Parathyroid adenoma (tissue), 2 donors: Measurements from ENCODE around the gene RIN3.

Source experiments
- H2AFZ ChIP-seq: fragments of 300-600 bp; sonication (generic); one replicate; pipeline ENCODE4 v1.7.0; 2017; ENCODE audit warnings: antibody characterized with exemption, mild to moderate bottlenecking
- H3K27ac ChIP-seq: fragments of 300-600 bp; sonication (generic); one replicate; pipeline ENCODE4 v1.7.0; 2017
- H3K27me3 ChIP-seq: fragments of 300-600 bp; sonication (generic); one replicate; pipeline ENCODE4 v1.7.0; 2017; ENCODE audit warnings: low read length; ENCODE audit not compliant: control insufficient read depth, insufficient read depth
- H3K36me3 ChIP-seq: fragments of 300-600 bp; sonication (generic); one replicate; pipeline ENCODE4 v1.7.0; 2017; ENCODE audit warnings: low read length; ENCODE audit not compliant: control insufficient read depth, insufficient read depth
- H3K4me1 ChIP-seq: fragments of 300-600 bp; sonication (generic); one replicate; pipeline ENCODE4 v1.7.0; 2017; ENCODE audit warnings: control low read depth
- H3K4me2 ChIP-seq: fragments of 300-600 bp; sonication (generic); one replicate; pipeline ENCODE4 v1.7.0; 2017; ENCODE audit warnings: low read length
- H3K4me3 ChIP-seq: fragments of 300-600 bp; sonication (generic); one replicate; pipeline ENCODE4 v1.7.0; 2017; ENCODE audit warnings: low read depth, low read length
- H3K79me2 ChIP-seq: fragments of 300-600 bp; sonication (generic); one replicate; pipeline ENCODE4 v1.7.0; 2017; ENCODE audit warnings: control low read depth
- H3K9ac ChIP-seq: fragments of 300-600 bp; sonication (generic); one replicate; pipeline ENCODE4 v1.7.0; 2017; ENCODE audit warnings: mild to moderate bottlenecking
- H3K9me3 ChIP-seq: fragments of 300-600 bp; sonication (generic); one replicate; pipeline ENCODE4 v1.7.0; 2017; ENCODE audit warnings: low read length; ENCODE audit not compliant: control insufficient read depth
- TF ChIP-seq, protein P1 (sequence below): fragments of 300-600 bp; sonication (generic); IDR thresholded peaks from one replicate; pipeline ENCODE4 v1.7.0; 2017; ENCODE audit warnings: antibody characterized with exemption, mild to moderate bottlenecking
- donor health status: primary hyperparathyroidism.

The RIN3 gene

DNA sequence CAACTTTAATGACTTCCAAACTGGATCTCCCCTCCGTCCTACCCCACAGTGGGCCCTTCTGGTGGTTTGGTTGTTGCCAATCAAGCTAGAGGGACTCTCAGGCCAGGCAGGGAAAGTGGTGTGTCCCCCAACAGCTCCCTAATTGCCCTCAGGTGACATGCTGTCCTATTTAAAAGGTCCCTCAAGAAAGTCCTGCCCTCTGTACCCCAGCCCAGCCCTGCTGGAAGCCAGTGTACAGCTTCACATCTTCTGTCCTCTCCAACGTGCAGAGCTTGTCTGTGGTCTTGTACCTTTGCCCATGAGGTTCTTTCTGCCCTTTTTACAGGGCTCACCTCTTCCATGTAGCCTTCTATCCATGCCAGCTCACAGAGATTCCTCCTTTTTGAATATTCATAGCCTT, 4.2 kb downstream of the RIN3 start:
- TF ChIP-seq, protein P1, sequence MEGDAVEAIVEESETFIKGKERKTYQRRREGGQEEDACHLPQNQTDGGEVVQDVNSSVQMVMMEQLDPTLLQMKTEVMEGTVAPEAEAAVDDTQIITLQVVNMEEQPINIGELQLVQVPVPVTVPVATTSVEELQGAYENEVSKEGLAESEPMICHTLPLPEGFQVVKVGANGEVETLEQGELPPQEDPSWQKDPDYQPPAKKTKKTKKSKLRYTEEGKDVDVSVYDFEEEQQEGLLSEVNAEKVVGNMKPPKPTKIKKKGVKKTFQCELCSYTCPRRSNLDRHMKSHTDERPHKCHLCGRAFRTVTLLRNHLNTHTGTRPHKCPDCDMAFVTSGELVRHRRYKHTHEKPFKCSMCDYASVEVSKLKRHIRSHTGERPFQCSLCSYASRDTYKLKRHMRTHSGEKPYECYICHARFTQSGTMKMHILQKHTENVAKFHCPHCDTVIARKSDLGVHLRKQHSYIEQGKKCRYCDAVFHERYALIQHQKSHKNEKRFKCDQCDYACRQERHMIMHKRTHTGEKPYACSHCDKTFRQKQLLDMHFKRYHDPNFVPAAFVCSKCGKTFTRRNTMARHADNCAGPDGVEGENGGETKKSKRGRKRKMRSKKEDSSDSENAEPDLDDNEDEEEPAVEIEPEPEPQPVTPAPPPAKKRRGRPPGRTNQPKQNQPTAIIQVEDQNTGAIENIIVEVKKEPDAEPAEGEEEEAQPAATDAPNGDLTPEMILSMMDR: no peak
- Histone ChIP-seq H3K27me3 (no peaks in the 10 kb centered on the region), H3K4me3 (no peak overlapping the region), H3K79me2 (peaks cover 38% of the 10 kb centered on the region), H3K9me3 (no peaks in the 10 kb centered on the region), H3K36me3 (no peaks in the 10 kb centered on the region), H3K4me1 (peaks cover 14% of the 10 kb centered on the region), H3K9ac (no peak overlapping the region), H3K4me2 (no peak overlapping the region), H2AFZ (no peak overlapping the region), H3K27ac (no peak overlapping the region)

DNA sequence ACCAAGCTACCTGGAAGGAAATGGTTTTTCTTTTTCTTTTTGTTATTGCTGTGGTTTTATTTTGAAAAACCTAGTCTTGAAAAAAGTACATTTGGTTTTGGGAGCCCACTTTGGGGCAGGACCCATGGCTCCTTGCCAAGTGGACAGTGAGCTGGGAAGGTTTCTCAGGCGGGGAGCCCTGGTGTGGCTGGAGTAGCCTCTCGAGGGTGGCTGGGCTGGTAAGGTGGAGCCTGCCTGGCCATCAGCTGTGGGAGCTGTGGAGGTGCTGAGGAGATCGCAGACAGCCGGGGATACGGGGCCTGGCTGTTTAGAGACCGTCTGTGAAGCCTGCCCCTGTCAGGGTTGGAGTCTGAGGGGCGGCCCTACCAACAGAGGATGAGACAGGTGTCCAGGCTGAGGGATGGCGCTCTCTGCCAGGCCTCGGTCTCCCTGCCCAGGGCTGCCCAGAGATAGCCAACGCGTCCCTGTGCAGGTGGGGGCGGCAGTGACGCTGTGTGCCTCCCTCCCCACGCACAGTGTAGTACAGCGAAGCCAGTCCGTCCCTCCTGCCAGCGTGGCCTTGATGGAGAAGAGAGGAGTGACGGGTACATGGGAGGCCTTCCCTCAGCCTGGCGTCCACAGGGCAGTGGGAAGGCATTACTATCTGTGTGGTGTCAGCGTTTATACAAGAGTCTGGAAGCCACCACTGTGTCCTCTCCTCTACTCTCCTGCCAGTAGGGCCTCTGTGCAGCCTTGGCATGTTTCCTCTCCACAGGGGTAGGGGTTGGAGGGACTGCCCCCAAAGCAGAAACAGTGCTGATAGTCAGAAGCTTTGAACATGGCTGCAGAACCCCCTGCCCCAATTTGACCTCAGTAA, 5.9 kb downstream of the RIN3 start:
- Histone ChIP-seq H3K4me3 (no peak overlapping the region), H3K9ac (no peak overlapping the region), H3K4me1 (peaks cover 14% of the 10 kb centered on the region), H3K27ac (no peak overlapping the region), H3K9me3 (no peaks in the 10 kb centered on the region), H3K79me2 (peaks cover 43% of the 10 kb centered on the region), H2AFZ (no peak overlapping the region), H3K36me3 (no peaks in the 10 kb centered on the region), H3K27me3 (no peaks in the 10 kb centered on the region), H3K4me2 (no peak overlapping the region)
- TF ChIP-seq, protein P1: no peak

DNA sequence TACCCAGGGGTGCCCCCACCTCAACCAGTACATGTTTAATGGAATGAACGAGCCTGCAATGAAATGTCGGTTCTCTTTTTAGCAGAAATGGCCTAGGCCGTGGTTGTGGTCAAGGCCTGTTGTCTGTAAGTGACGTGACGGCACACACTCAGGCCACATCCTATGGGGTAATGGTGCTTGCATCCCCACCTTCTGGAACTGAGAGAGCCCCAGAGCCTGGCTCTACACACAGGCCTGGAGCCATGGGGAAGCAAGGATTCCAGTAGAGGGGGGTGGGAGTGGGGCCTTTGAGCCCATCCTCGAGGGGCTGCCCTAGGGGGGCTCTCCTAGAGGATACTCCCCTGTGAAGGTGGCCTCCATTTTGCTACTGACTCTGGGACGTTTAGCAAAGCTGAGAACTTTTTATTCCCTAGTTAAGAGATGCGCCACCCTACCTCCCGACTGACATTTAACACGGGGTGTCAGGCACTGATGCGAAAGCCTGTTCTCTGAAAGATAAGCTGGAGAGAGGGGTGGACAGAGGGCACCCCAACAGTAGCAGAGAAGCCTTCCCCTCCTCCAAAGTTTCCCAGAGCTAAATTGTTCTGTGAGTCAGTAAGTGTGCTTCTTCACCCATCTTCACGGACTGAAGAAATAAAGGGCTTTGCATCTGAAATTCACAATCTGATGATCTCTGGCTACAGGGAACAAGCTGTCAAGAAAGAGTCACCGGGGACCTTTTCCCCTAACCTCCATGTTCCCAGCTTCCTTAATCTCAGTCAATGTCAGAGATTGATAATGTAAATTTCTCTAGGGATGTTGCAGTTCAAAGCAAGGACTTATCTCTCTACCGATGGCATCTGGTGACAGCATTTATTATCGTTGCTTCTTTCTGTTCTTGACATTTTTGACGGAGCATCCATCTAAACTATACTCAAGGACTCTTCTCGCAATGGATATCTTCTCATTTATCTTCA, 6.8 kb downstream of the RIN3 start:
- Histone ChIP-seq H3K27ac (no peak overlapping the region), H3K4me2 (no peak overlapping the region)

DNA sequence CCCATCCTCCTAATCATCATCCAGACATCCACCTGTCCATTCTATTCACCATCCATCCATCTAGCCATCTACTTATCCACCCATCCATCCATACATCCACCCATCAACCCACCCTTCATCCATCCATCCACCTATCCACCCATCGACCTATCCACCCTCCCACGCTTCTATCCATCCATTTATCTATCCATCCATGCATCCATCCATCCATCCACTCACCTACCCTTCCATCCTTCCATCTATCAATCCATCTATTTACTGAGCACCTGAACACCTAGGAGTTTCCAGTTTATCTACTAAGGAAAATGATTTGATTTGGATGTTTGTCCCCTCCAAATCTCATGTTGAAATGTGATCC, 7.5 kb downstream of the RIN3 start:
- Histone ChIP-seq H3K4me2 (no peak overlapping the region), H3K27ac (no peak overlapping the region), H3K9me3 (no peaks in the 10 kb centered on the region), H3K9ac (no peak overlapping the region), H3K79me2 (peaks cover 55% of the 10 kb centered on the region), H3K36me3 (no peaks in the 10 kb centered on the region), H2AFZ (no peak overlapping the region), H3K4me1 (peaks cover 14% of the 10 kb centered on the region), H3K27me3 (no peaks in the 10 kb centered on the region), H3K4me3 (no peak overlapping the region)
- TF ChIP-seq, protein P1: no peak

More for the DNA sequence above, 6.8 kb downstream of the RIN3 start:
- H2AFZ ChIP-seq: no peak overlapping the region
- H3K4me3 ChIP-seq: no peak overlapping the region
- no peaks in the 10 kb centered on the region for H3K27me3 ChIP-seq
- no peaks in the 10 kb centered on the region for H3K36me3 ChIP-seq
- TF ChIP-seq, protein P1: no peak
- H3K79me2 ChIP-seq: peaks cover 49% of the 10 kb centered on the region
- no peak overlapping the region for H3K9ac ChIP-seq
- H3K9me3 ChIP-seq: no peaks in the 10 kb centered on the region
- H3K4me1 ChIP-seq: peaks cover 14% of the 10 kb centered on the region
